Islet of Langerhans (tissue), 1 donor: ENCODE results near the gene COG3.

Experiments used
- FAIRE-seq: peaks from one replicate; lab custom pipeline; 2011; peaks lifted over from hg19 to GRCh38; lab: Jason Lieb, UNC

The COG3 gene

DNA sequence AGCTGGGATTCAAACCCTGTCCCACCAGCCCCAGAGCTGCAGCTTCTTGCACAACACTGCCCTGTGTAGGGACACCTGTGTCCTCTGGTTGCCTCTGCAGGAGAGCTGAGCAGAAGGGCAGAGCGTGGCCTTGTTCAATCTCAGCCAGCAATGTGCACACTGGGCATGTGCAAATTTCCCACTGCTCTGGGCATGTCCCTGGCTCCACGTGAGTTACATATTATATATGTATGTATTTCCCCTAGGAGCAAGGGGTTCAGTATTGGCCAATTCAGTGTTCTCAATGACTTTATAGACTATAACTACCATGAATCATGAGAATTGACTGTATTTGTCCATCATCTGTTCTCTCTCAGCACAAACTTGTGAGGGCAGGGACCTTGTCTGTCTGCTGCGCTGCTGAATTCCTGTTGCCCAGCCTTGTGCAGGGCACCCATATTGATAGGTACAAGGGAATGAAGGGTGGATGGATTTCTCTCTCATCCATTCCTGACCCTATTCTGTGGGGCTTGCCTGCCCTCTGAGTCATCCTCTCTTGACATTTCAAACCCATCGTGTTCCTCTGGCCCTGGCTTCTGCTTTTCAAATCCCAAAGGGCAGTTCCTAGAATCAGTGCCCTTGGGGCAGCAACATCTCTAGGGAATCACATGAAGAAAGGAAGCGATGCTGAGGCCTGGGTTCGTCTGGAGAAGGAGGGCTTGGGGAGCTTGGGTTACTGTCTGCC lies 81.1 kb downstream of the COG3 start:
- FAIRE-seq: no peak

DNA sequence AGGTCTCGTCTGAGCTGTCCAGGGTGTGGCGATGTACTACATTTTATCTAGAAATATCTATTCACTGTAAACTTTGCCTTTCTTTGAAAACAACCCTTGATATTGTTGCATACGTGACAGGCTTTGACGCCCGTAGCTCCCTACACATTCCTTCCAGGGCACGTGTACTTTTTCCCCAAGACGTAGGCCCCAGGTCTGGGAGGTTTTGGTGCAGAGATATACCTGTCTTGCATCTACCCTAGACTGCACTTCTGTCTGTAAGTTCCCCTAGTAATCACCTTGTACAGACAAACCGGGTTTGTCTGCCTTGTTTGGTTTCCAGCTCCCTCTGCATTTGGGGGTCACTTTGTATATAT lies 81.6 kb downstream of the COG3 start:
- FAIRE-seq: no peak

DNA sequence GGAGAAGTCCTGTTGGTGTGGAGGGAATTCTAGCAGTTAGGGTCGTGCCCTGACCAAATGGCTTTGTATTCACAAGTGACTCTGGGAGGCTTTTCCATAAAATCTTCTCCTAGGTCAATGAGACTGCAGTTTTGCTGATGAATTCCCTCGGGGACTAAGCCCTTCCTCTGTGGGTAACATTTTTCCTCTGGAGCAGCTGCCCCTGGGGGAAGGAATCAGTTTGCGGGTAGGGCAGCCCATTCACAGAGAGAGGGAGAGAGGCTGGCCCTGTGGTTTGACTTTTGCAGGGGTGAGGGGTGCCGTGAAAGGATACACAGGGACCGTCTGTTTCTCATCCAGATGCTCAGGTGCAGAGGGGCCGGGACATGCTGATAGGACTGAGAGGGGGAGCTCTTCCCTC lies 83.5 kb downstream of the COG3 start:
- no peak for FAIRE-seq

DNA sequence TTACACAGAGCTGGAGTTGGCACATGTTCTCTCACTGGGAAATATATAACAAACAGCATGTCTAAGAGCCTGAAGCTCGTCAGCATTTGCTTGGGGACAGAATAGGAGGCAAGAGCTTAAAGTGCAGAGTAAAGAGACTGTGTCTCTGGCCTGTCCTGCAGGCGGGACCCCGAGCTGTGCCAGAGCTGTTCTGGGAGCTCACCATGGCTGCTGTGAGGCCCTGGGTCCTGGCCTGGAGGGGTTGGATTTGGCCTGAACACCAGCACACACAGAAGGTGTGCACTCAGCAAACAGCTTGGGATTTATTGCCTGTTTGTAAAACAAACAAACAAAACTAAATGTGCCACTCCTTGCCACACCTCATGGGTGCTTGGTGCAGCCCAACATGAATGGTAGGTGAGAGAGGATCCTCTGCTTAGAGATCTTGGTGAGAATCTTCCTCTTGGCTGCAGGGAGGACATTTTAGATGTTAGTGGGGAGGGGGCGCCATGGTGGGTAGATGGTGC lies 89.9 kb downstream of the COG3 start:
- FAIRE-seq: no peak

DNA sequence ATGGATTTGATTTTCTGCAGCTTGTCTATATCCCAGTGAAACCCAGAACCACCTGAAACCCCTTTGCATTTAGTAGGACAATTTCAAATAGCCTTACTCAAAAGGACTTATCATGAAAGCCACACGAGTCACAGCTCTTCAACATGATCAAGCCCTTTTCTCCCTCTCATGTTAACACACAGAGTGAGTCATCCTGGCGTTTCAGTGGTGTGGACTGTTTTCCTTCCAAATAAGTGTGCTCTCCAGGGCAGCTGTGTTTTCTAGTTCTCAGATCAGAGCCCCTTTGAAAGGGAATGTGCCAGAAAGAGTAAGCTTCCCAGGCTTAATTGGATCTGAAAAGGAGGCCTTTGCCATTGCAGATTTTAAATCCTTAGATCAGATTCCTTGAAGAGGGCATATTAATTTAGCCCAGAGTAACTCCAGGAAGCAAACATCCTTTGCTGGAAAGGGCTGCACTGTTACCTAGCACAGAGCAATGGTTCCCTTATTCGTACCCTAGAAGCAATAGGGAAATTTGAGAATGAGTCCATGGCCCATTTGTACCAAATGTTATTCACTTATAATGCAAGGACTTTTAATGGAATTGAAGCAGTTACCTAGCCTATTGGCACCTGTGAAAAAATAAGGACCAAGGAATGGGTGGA lies 99.5 kb downstream of the COG3 start:
- no peak for FAIRE-seq

DNA sequence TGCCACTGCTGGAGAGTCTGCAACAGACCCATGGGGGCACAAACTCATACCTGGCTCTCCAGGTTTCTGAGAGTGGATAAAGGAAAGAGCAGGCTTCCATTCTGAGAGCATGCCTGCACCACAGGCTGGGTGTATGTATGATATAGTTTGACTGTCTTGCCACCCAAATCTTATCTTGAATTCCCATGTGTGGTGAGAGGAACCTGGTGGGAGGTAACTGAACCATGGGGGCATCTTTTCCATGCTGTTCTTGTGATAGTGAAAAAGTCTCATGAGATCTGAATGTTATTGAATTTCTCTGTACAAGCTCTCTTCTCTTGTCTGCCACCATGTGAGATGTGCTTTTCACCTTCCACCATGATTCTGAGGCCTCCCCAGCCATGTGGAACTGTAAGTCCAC lies 100.6 kb downstream of the COG3 start:
- no peak for FAIRE-seq

DNA sequence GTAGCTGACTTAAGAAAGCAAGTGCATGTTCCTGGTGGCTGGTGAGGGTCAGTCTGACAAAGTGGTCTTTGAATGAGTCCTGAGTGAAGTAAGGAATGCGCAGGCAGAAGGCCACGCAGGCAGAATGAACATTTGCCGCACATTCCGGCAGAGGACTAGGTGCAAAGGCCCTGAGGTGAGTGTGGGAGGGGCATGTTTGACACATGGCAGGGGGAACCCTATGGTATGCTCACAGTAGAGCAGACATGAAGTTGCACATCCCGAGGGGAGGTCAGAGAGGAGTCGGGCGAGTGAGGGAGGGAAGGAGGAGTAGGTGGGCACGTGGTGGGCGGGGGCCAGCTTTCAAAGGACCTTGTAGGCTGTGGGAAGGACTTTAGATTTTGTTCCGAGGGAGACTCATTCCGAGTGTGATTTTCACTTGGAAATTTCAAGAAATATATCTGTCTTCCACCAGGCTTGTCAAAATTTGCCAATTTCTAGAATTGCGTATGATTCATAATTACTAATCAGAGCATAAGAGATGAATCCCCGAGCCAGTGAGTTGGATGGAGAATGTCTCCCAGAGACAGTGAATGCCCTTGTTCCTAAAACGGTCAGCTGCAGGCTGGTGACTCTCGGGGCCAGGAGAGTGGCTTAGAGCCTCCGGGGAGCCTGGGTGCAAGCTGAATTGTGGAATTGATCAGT lies 110.5 kb downstream of the COG3 start:
- no peak for FAIRE-seq

DNA sequence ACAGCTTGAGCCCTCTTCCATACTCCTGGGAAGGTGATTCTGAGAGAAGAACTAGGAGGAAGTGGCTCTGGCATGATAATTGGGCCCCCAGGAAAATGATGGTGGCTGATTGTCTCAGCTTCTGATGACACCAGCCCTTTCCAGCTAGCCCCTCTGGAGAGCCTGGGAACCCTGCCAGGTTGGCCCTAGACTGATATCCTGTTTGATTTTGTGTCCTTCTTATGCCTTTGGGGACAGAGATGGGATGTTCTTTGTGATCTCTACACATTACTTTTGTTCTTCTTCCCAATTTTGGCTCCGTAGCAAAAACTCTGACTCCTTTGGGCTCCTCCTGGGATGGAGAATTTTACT lies 111.1 kb downstream of the COG3 start:
- no peak for FAIRE-seq

DNA sequence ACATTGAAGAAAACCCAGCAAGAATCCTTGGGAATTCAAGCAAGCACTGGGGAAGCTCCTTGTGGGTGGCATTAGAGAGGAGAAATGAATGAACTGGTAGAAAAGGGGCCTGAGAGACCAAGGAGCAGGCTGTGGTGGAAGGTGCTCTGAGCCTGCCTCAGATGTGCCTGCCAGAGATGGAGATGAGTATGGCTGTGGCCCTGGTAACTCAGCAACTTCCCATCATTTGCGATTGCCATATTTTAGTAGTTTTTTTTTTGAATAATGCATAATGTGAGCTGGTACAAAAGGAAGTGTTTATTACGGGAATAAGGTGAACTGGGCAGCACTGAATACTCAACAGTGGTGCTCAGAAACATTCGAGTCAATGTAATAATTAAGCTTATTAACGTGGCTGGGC lies 111.7 kb downstream of the COG3 start:
- no peak for FAIRE-seq

DNA sequence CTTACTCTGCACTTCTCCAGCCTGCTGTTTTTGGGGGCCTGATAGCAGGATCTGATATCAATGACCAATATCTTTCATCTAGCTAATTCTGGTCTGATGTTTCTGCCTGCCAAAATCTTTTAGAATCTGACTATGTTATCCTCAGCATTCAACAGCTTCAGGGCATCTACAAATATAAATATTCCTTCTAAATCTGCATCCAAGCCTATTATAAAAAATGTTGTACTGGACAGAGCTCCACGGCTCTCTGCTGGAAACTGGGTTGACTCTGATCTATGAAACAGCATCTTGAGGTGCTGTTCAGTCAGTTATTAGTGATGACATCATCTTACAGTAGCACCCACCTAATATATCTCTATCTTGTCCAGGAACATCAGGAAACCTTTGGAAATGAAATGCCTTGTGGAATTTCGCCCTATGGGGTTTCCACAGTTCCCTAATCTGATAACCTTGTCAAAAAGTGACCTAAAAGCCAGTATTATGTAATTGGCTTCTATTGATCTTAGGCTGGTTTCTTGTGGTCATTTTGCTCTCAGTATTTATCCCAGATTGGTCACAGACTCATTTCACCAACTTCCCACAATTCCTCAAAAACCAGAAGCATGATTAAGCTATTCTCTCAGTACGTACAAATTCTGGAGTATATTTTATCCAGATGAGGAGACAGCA lies 117.8 kb downstream of the COG3 start:
- FAIRE-seq: no peak

DNA sequence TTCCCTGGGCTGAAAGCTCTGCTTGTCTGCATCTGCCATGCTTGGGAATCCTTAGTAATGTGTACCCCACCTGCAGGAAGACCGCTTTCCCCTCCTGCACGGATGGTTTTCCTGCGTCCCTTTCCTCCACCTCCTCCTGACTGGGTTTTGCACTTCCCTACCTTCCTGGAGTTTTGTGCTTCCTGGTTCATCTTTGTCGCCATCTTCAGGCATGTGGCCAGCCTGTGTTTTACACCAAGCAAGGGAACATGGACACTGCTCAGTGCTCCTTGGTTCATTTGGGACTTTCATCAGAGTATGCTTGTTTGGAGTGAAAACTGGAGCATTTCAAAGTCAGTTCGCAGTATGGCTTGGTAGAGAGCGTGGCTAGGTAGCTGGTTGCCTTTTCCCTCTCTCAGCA lies 120.1 kb downstream of the COG3 start:
- FAIRE-seq: no peak
